Middle frontal gyrus (tissue), 1 donor: ENCODE data around the gene TRANK1.
"Not testable (repeated sequence)": the region's sequence is repeated elsewhere in the genome, so short reads cannot be mapped to it uniquely, and the experiment has no call there.

Experiments used
- DNase-seq: peaks from one replicate; pipeline ENCODE4 v3.0.0-alpha.2; 2015; ENCODE audit warnings: low spot score; ENCODE audit errors: extremely low spot score

TRANK1 gene

DNA sequence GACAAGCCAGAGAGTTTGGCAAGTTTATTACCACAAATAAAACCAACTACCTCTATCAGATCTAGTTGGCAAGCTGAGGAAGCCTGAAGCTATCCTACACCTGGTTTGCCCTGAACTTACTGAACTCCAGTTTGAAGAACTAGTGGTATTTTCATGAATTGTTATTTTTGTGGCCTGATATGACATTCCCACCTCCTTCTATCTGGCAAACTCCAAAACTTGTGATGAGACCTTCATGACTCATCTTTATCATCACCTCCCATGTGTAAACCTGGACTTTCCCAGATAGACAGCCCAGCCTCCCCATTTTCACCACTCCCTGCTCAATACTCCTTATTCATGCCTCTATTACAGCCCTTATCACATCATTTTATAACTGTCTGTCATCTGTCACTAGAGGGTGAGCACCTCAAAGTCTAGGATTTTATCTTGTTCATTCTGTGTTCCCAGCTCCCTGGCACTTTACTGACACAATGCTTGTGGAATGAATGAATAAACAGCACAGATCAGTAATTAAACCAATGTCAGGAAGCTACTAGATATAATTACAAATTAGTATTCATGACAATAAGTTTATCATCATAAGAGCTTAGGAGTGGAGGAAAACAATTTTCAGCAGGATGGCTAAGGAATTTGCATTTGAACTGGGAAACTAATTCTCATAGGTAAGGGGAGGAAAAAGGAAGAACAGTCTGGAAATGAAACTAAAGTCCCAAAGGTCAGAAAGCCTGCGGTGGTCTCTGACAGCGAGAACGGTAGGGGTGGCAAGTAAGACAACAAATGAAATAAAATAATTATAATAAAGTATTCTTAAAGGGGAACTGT, 13.2 kb upstream of the TRANK1 start:
- DNase-seq, result no peak

DNA sequence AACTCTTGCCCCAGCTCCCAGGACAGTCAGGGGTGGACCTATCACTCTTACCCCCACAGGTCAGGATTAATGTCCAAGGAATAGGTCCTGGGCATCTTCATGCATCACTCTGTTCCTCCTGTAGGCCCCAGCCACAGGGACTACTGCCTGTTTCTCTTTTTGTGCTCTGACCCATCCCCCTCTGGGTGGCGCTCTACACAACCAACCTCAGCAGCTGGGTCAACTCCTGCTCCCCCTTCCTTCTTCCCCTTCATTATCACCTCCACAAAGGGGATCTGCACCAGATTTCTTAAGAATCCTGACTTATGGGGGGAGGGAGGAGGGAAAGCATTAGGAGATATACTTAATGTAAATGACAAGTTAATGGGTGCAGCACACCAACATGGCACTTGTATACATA, 12.2 kb upstream of the TRANK1 start:
- DNase-seq, result no peak

GRCh38 chr3:36956155-36956554, 11.3 kb upstream of the TRANK1 start:
- no peak for DNase-seq

DNA sequence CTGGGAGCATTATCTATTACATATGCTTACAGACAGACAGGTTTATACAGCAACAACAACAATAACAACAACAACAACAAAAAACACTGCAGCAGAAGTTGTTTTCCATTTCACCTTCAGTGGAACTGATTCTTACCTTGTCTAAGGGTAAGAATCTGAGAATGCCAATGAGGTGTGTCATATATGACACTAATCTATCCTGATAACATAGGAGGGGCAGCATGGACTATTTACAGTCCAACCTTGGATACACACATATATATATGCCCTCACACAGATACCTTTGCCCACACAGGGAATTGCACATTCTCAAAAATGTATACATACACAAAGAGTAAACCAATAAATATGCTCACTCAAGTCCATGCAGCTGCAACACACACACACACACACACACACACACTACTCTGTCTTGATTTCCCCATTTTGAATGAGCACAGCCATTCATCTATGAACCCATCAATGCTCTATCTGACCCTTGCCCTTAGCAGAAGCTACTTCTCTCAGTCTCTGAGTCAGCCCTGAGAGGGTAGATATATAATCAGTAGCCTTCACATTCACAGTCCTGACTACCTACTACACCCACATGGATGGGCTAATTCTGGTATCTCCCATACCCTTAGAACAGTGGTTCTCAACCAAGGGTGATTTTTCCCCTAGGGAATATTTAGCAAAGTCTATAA, 9.7 kb upstream of the TRANK1 start:
- DNase-seq, result no peak

DNA sequence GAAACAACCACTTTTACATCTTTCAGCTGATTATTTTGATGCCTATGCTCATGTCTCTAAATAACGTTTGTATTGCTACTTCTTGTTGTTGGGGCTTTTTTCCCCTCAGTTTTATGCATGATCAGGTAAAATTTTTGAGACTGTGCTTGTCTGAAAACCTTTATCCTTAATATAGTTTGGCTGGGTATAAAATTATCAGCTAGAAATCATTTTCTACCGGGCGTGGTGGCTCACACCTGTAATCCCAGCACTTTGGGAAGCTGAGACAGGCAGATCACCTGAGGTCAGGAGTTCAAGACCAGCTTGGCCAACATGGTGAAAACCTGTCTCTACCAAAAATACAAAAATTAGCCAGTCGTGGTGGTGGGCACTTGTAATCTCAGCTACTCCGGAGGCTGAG, 3.0 kb upstream of the TRANK1 start:
- not testable (repeated sequence) for DNase-seq

GRCh38 chr3:36945333-36945980, 603 bp upstream of the TRANK1 start:
- DNase-seq, result no peak

DNA sequence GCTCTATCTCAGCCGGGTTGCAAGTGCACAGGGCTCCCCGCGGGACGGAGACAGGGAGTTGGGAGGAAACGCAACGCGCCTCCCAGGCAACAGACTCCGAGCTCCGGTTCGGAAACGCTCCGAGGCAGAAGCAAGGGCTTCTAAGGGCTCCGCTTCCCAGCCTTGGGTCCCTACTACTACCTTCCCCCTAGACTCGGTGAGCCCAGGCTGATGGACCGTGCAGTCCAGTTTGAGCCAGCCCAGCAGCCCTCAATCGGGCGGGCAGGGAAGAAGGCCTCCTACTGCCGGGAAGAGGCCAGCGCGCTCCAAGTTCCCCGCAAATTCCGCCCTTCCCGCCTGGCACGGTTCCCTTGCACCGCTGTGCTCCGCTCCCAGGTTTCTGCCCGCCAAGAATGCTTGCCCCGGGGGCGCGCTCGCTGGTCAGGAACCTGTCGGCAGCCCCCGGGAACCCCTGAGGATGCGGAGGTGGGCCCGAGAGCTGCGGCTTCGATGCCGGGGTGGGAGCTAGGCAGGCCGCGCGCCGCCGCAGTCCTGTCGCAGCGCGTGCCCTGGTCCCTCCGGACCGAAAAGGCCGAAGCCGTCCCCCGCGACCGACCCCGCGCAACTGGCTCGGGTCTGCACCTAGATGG, 728 bp downstream of the TRANK1 start:
- peak; percentile 12 for DNase-seq

GRCh38 chr3:36943601-36944000, 1.3 kb downstream of the TRANK1 start:
- DNase-seq, result no peak

DNA sequence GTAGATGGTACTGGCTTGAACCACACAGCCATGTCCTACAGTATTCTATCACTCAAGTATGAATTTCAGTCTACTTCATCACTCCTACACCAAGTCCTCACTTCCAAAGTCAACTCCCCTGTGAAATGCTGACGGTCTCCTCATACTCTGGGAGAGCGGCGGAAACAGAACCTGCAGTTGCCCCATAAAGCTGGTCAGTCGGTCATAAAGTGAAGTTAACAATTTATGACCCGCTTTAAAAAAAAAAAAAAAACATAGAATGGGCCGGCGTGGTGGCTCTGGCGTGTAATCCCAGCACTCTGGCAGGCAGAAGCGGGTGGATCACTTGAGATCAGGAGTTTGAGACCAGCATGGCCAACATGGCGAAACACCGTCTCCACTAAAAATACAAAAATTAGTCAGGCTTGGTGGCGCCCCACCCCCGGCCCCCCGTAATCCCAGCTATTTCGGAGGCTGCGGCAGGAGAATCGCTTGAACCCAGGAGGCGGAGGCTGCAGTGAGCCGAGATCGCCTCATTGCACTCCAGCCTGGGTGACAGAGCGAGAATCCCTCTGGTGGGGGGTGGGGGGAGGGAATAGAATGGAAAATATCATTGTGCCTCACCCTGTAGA, 2.1 kb downstream of the TRANK1 start:
- DNase-seq, result no peak

DNA sequence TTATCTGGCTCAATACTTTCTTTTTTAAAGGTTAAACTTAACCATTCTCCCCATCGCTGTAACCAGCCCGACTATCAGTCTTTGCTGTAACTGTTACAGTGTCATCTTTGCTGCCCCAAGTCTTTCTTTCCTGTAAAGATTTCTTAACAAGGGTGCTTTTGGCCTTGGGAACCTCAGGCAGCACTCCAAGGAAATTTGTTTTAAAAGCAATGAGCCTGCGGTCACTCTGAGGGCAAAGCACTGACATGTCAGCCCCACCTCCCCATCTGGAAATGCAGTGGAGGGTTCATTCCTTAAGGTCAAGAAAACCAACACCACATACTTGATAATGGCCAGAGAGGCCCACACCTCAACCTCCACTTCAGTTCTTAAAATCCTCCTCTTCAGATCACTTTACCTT, 3.2 kb downstream of the TRANK1 start:
- no peak for DNase-seq

GRCh38 chr3:36941162-36941561, 3.7 kb downstream of the TRANK1 start:
- no peak for DNase-seq

- DNase-seq, result no peak
Measured at GRCh38 chr3:36937492-36937891, 7.4 kb downstream of the TRANK1 start.

- DNase-seq, result no peak
Measured at GRCh38 chr3:36933540-36934296, 11.1 kb downstream of the TRANK1 start.

GRCh38 chr3:36931424-36931823, 13.4 kb downstream of the TRANK1 start:
- not testable (repeated sequence) for DNase-seq

DNA sequence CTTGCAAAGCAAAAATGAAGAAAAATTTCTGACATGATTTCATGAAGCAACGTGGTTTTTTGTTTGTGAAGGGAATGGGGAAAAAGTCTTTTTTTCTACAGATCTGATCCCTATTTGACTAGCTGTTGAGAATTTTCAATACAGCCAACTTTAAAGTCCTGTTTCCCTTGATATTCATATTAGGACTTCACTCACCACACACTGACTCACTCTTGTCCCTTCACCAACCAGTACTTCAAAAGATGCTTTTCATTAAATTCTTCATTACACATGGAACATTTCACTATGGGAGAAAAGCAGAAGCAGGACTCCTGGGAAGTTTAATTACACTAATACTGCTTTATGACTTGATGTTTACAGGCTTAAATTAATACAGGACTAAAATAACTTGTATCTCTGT, 16.6 kb downstream of the TRANK1 start:
- DNase-seq, result no peak

DNA sequence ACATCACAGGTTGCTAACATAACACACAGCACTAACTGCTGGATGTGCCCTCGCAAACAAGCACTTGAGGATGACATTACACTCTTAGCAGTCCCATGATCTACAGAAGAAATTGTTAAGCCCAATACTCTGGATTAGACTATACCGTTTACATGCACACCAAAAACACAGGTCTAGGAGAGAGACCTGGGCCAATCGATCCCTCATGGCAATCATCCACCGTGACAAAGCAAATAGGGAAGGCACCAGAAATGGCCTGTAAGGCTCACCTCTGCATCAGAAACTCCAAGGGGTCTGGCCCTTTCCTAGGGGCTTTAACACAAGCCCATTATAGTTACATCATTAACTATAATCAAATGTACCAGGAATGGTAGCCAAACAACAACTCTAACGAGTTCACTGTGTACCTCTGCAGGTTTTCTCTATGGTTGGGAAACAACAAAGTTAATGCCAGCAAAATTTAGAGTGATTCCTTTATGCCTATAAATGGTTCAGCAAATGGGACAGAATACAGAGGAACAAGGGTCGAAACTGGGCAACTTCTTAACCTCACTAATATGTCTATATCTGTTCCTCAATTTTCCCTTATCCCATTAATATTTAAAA, 18.5 kb downstream of the TRANK1 start:
- no peak for DNase-seq

DNA sequence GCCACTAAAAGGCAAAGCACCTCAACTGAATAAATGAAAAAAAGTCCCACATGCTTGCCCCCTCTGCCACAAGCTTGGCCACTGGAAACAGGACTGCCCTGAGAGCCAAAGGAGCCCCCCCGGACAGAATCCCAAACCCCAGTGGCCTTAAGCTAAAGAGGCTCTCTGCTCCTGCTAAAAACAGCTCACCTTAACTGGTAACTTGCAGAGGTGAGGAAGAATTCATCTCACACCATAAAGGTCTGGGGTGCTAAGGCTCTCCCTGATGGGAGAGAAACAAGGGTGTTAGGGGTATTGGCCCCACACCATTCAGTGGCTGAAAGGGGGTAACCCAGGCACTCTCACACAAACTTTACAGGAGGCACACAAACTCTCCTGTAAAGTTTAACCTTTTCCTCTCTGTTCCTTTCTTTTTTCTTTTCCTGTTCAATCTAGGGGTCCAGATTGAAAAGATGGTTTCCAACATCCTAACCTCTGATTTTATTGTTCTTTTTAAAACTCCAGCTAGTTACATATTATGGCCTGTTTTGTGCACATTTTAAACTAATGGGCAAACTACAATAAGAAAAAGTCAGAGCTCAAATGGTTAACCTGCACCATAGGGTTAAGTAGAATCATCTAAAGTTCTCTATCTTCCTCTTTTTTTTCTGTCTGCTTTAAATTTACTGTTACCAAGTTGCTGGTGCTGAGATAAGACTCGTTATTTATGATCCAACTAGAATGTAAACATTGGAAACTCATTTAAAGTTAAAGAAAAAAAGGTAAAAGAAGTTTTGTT, 19.9 kb downstream of the TRANK1 start:
- DNase-seq, result no peak

DNA sequence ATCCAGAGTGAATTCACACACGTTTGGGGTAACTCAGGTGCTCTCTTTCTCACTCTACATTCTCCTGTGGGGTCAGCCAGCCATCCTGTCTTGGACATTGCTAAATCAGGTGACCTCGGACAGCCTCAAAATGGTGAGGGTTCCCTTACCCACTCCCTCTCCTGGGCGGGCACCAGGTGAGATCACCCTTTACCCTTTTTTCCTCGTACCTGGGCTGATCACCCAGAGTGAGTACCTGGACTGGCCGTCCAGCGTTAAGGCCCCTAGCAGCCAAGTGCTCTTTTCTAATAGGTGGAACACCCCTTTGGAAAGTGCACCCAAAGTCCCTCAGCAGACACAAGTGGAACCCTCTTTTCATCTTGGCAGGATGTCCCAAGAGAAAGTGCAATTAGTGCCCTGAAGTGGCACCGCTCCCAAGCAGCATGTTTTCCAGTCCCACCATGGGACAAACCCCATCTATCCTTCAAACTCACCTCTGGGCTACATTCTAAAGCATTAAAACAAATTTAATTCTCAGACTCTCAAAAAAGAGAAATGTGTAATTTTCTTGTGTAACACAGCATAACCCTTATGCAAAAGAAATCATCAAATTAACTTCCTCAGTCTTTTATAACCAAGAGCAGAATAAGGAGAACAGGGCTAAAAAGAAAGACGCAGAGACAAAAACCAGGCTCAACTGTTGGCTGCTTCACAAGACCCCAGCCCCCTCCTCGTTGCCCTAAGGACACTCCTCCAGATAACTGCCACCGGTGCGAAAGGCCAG, 20.7 kb downstream of the TRANK1 start:
- DNase-seq, result no peak

DNA sequence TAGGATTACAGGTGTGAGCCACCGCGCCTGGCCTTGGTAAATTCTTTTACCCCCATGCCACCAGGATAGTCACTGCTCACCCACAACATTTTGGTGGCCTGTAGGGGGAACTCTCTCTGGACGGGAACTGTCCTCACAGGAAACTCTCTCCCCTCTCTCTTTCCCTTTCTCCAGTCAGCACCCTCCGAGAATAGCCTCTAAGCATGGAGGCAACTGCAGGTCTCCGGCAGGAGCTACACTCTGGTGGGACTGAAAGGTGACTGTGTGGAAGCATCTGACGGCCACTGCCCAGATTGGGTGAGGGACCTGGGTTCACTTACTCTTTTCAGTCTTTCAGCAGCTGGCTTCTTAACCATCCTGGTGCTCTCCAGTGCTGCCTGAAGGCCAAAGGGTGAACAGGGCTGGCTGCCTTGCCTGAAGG, 21.3 kb downstream of the TRANK1 start:
- no peak for DNase-seq
